WTC11 (cell line): ENCODE measurements around the gene TPGS1. TPM values are rescaled to one million over a fixed set of nuclear protein-coding genes. Genes with fewer than 3 reads are reported as not detected.

ENCODE experiments used
- AFF4 ChIP-seq: sonication (generic); formaldehyde crosslinking; IDR thresholded peaks from 2 replicates; pipeline ENCODE4 v1.8.1; 2023; ENCODE audit warnings: mild to moderate bottlenecking, missing genetic modification reagents, borderline replicate concordance
- ATF2 ChIP-seq: sonication (generic); formaldehyde crosslinking; IDR thresholded peaks from 2 replicates; pipeline ENCODE4 v1.8.1; 2022; ENCODE audit warnings: low read depth, missing genetic modification reagents, borderline replicate concordance
- ATF3 ChIP-seq: sonication (generic); formaldehyde crosslinking; conservative IDR thresholded peaks from 2 replicates; pipeline ENCODE4 v1.8.1; 2022; ENCODE audit warnings: mild to moderate bottlenecking, missing genetic modification reagents
- CBFB ChIP-seq: sonication (generic); formaldehyde crosslinking; IDR thresholded peaks from 2 replicates; pipeline ENCODE4 v1.8.1; 2022; ENCODE audit warnings: mild to moderate bottlenecking, low read depth, missing genetic modification reagents
- CDX4 ChIP-seq: fragments of 250-450 bp; sonication (Bioruptor Pico); IDR thresholded peaks from 2 replicates; pipeline ENCODE4 v1.9.0; 2021; ENCODE audit warnings: moderate library complexity, mild to moderate bottlenecking, inconsistent platforms, borderline replicate concordance
- CREM ChIP-seq: sonication (generic); formaldehyde crosslinking; IDR thresholded peaks from 2 replicates; pipeline ENCODE4 v1.8.1; 2022; ENCODE audit warnings: mild to moderate bottlenecking, missing genetic modification reagents, moderate library complexity
- FOXP4 ChIP-seq: sonication (generic); formaldehyde crosslinking; IDR thresholded peaks from 2 replicates; pipeline ENCODE4 v1.8.0; 2022; ENCODE audit warnings: mild to moderate bottlenecking, missing genetic modification reagents
- KAT7 ChIP-seq: sonication (generic); formaldehyde crosslinking; IDR thresholded peaks from 2 replicates; pipeline ENCODE4 v1.8.1; 2023; ENCODE audit warnings: missing genetic modification reagents, mild to moderate bottlenecking, borderline replicate concordance
- MLX ChIP-seq: sonication (generic); formaldehyde crosslinking; IDR thresholded peaks from 2 replicates; pipeline ENCODE4 v1.8.1; 2023; ENCODE audit warnings: mild to moderate bottlenecking, missing genetic modification reagents, moderate library complexity
- OVOL2 ChIP-seq: fragments of 250-450 bp; sonication (Bioruptor Pico); IDR thresholded peaks from 2 replicates; pipeline ENCODE4 v1.9.0; 2021; ENCODE audit warnings: mild to moderate bottlenecking, borderline replicate concordance
- TP53 ChIP-seq: sonication (generic); formaldehyde crosslinking; IDR thresholded peaks from 2 replicates; pipeline ENCODE4 v1.8.1; 2023; ENCODE audit warnings: mild to moderate bottlenecking, missing genetic modification reagents
- ZNF281 ChIP-seq: sonication (generic); formaldehyde crosslinking; IDR thresholded peaks from 2 replicates; pipeline ENCODE4 v1.8.0; 2023; ENCODE audit warnings: mild to moderate bottlenecking, missing genetic modification reagents
- ZNF396 ChIP-seq: fragments of 250-450 bp; sonication (Bioruptor Pico); IDR thresholded peaks from 2 replicates; pipeline ENCODE4 v1.8.0; 2021; ENCODE audit warnings: mild to moderate bottlenecking, moderate library complexity, borderline replicate concordance
- ZNF512 ChIP-seq: sonication (generic); formaldehyde crosslinking; IDR thresholded peaks from 2 replicates; pipeline ENCODE4 v1.8.1; 2022; ENCODE audit warnings: missing genetic modification reagents, borderline replicate concordance
- ZNF532 ChIP-seq: fragments of 250-450 bp; sonication (Bioruptor Pico); IDR thresholded peaks from 2 replicates; pipeline ENCODE4 v1.9.0; 2021; ENCODE audit warnings: mild to moderate bottlenecking, borderline replicate concordance
- ZSCAN18 ChIP-seq: fragments of 250-450 bp; sonication (Bioruptor Pico); IDR thresholded peaks from 2 replicates; pipeline ENCODE4 v2.1.2; 2022; ENCODE audit warnings: mild to moderate bottlenecking, moderate library complexity
- total RNA-seq: library from RNA; stranded (reverse); gene quantifications from 3 replicates; pipeline ENCODE4 v1.2.3, GENCODE V29; 2021

Gene TPGS1
- total RNA-seq, 1 experiment from 2014 or later: 18.8 TPM

GRCh38 chr19:531753-532560, 24.7 kb downstream of the TPGS1 start, which contains the start of gene CDC34 (continued):
- TF ChIP-seq AFF4 (CRISPR knock-in tag): no peak
- no peak for TF ChIP-seq TP53
- TF ChIP-seq ZNF512 (CRISPR knock-in tag): no peak
- TF ChIP-seq CBFB (CRISPR knock-in tag): no peak
- TF ChIP-seq MLX (CRISPR knock-in tag): no peak
- no peak for TF ChIP-seq CREM (CRISPR knock-in tag)
- TF ChIP-seq FOXP4 (CRISPR knock-in tag): no peak
- TF ChIP-seq ZSCAN18 (CRISPR knock-in tag): no peak
- TF ChIP-seq ZNF281: no peak
- no peak for TF ChIP-seq CDX4
- no peak for TF ChIP-seq ATF2 (CRISPR knock-in tag)
- no peak for TF ChIP-seq KAT7 (CRISPR knock-in tag)
- no peak for TF ChIP-seq ZNF532 (CRISPR knock-in tag)
- no peak for TF ChIP-seq ATF3 (CRISPR knock-in tag)
- TF ChIP-seq ZNF396 (CRISPR knock-in tag): no peak
- TF ChIP-seq OVOL2: no peak
